K562 (cell line): ENCODE results near the gene MTHFSD. TPM values are rescaled to one million over a fixed set of nuclear protein-coding genes. Genes with fewer than 3 reads are reported as not detected.

Experiments used
- CTCFL ChIP-seq: IDR thresholded peaks from 2 replicates; pipeline ENCODE4 v1.6.1; 2011; ENCODE audit warnings: borderline replicate concordance, low read depth, mild to moderate bottlenecking, moderate library complexity, low read length; ENCODE audit not compliant: insufficient read depth, poor library complexity, severe bottlenecking
- KAT7 ChIP-seq: sonication (generic); formaldehyde crosslinking; IDR thresholded peaks from 2 replicates; pipeline ENCODE4 v1.8.0; 2022; ENCODE audit warnings: missing genetic modification reagents, mild to moderate bottlenecking, borderline replicate concordance
- PATZ1 ChIP-seq: fragments of 250-450 bp; sonication (Bioruptor Pico); IDR thresholded peaks from 2 replicates; pipeline ENCODE4 v1.5.0; 2020; ENCODE audit warnings: mild to moderate bottlenecking, borderline replicate concordance
- REST ChIP-seq, 2 experiments: fragments of 450-650 bp; formaldehyde crosslinking in 1 of 2; IDR thresholded peaks; 2 replicates each; pipeline versions ENCODE4 v1.4.0 to v1.6.1; 2014 to 2020; ENCODE audit warnings: mild to moderate bottlenecking in 2 of 2, borderline replicate concordance in 1 of 2, low read depth in 1 of 2
- STAT5B ChIP-seq: fragments of 250-450 bp; sonication (Bioruptor Pico); IDR thresholded peaks from 2 replicates; pipeline ENCODE4 v1.8.0; 2021; ENCODE audit warnings: mild to moderate bottlenecking, inconsistent platforms
- THRB ChIP-seq: fragments of 450-650 bp; formaldehyde crosslinking; conservative IDR thresholded peaks from 2 replicates; pipeline ENCODE4 v1.4.0; 2022; ENCODE audit warnings: mild to moderate bottlenecking, missing genetic modification characterization
- ZBTB11 ChIP-seq, 3 experiments: fragments of 200-800 bp in 1 of 3; fragments of 250-450 bp in 1 of 3; fragments of 450-650 bp in 1 of 3; sonication (Bioruptor Pico) in 1 of 3; sonication (Bioruptor generic) in 1 of 3; formaldehyde crosslinking in 1 of 3; IDR thresholded peaks; 2 replicates each; pipeline versions ENCODE4 v1.6.1 to v1.8.0; 2016 to 2022; ENCODE audit warnings: mild to moderate bottlenecking in 2 of 3, missing genetic modification characterization in 2 of 3, missing compliant biosample characterization in 1 of 3, moderate library complexity in 1 of 3
- polyA plus RNA-seq, 8 experiments: library from polyadenylated mRNA; depleted of rRNA in 4 of 8; stranded (reverse) in 5 of 8; unstranded in 3 of 8; fragments of >200 nt; fragmentation: Nextera tagmentation in 2 of 8; fragmentation: Illumina TruSeq in 1 of 8; extraction: Ambion mirVana in 2 of 8; extraction: Trizol in 1 of 8; gene quantifications; 2 replicates each; pipeline versions ENCODE4 v1.2.1 to v1.2.3, GENCODE V29; 2011 to 2014; ENCODE audit warnings: inconsistent platforms in 1 of 8, missing spikeins in 1 of 8
- total RNA-seq, 7 experiments: library from RNA; depleted of rRNA in 6 of 7; stranded (reverse); fragments of >200 nt in 6 of 7; fragmentation: Illumina TruSeq in 2 of 7; extraction: Trizol in 2 of 7; gene quantifications; 2 replicates each; pipeline versions ENCODE4 v1.2.1 to v1.2.3, GENCODE V29; 2011 to 2021; ENCODE audit warnings: low replicate concordance in 1 of 7

Gene MTHFSD
- total and polyA plus RNA-seq, 9 of the 15 experiments (the other 6 are each of a cell fraction or from before 2014, with no cell fraction given) = 3.2 to 20.2 (median 12.0) TPM

GRCh38 chr16:86517652-86518258 lies 37.3 kb downstream of the MTHFSD start (continued):
- TF ChIP-seq KAT7 (CRISPR knock-in tag) = no peak
- TF ChIP-seq STAT5B = no peak
- TF ChIP-seq PATZ1 = no peak
- peak; percentile 69 for TF ChIP-seq REST (IDR thresholded peaks at IDR 0.05; ENCODE audit: borderline replicate concordance)
- TF ChIP-seq REST (CRISPR knock-in tag; IDR thresholded peaks at IDR 0.05; ENCODE audit: low read depth) = no peak
- TF ChIP-seq THRB (CRISPR knock-in tag) = no peak
- no peak for TF ChIP-seq ZBTB11 (CRISPR knock-in tag; IDR thresholded peaks at IDR 0.05)
- no peak for TF ChIP-seq CTCFL
